ENCODE data around the gene KLHL21. TPM values are rescaled to one million over a fixed set of nuclear protein-coding genes. Genes with fewer than 3 reads are reported as not detected.
"Not testable (repeated sequence)": the region's sequence is repeated elsewhere in the genome, so short reads cannot be mapped to it uniquely, and the experiment has no call there.

The KLHL21 gene
- total RNA-seq, 6 donors from 2014 or later, result 26.4 to 66.0 (median 39.7) TPM

- no peak overlapping the region for H3K4me3 ChIP-seq
- TF ChIP-seq CTCF (IDR thresholded peaks at IDR 0.05), result no peak
- TF ChIP-seq POLR2AphosphoS5 (IDR thresholded peaks at IDR 0.05), result no peak
- TF ChIP-seq POLR2A (IDR thresholded peaks at IDR 0.05), result no peak
- 66 to 76% methylated on average over 12 of the region's 12 CpGs for WGBS, 2 donors
- ATAC-seq (ENCODE audit: low FRiP score in 2 of 2) (no peak), DNase-seq (peak in 1 of 2 donors; percentile 77)
- no peaks in the 10 kb centered on the region for H3K27me3 ChIP-seq
- H3K36me3 ChIP-seq, result no peaks in the 10 kb centered on the region
- H3K9me3 ChIP-seq, result peaks cover 0 to 7% (median 6%) of the 10 kb centered on the region in 4 donors
- H3K27ac ChIP-seq, result no peak overlapping the region
- no peaks in the 10 kb centered on the region for H3K4me1 ChIP-seq
These were observed 29.9 kb downstream of the KLHL21 start for GRCh38 chr1:6572653-6573383.

- no peak for ATAC-seq (ENCODE audit: low FRiP score in 2 of 2)
- no peak for TF ChIP-seq POLR2AphosphoS5 (IDR thresholded peaks at IDR 0.05)
- no peak for TF ChIP-seq EP300 (IDR thresholded peaks at IDR 0.05)
- TF ChIP-seq CTCF (IDR thresholded peaks at IDR 0.05), result no peak
- no peak for TF ChIP-seq POLR2A (IDR thresholded peaks at IDR 0.05)
- Histone ChIP-seq H3K27me3 (no peaks in the 10 kb centered on the region), H3K27ac (no peak overlapping the region), H3K9me3 (peaks cover 0 to 7% (median 6%) of the 10 kb centered on the region in 4 donors), H3K4me3 (no peak overlapping the region), H3K4me1 (no peaks in the 10 kb centered on the region), H3K36me3 (no peaks in the 10 kb centered on the region)
- DNase-seq, result no peak
- WGBS, 2 donors, result 17 to 75% methylated on average over 2 to 5 of the region's 5 CpGs
These were observed 31.7 kb downstream of the KLHL21 start for GRCh38 chr1:6570987-6571386.

GRCh38 chr1:6570100-6570499 lies 32.6 kb downstream of the KLHL21 start:
- Histone ChIP-seq H3K9me3 (peaks cover 0 to 7% (median 6%) of the 10 kb centered on the region in 4 donors), H3K36me3 (no peaks in the 10 kb centered on the region), H3K4me3 (no peak overlapping the region), H3K27me3 (no peaks in the 10 kb centered on the region), H3K4me1 (no peaks in the 10 kb centered on the region), H3K27ac (no peak overlapping the region)
- TF ChIP-seq POLR2AphosphoS5 (IDR thresholded peaks at IDR 0.05) (no peak), CTCF (IDR thresholded peaks at IDR 0.05) (no peak), EP300 (IDR thresholded peaks at IDR 0.05) (no peak), POLR2A (IDR thresholded peaks at IDR 0.05) (no peak)
- DNase-seq (no peak), ATAC-seq (ENCODE audit: low FRiP score in 2 of 2) (no peak)
- 64 to 78% methylated on average over 3 of the region's 3 CpGs for WGBS, 2 donors

GRCh38 chr1:6569033-6569432 lies 33.6 kb downstream of the KLHL21 start:
- Histone ChIP-seq H3K36me3 (no peaks in the 10 kb centered on the region), H3K27me3 (no peaks in the 10 kb centered on the region), H3K9me3 (peaks cover 0 to 7% (median 6%) of the 10 kb centered on the region in 4 donors), H3K27ac (no peak overlapping the region), H3K4me1 (no peaks in the 10 kb centered on the region), H3K4me3 (no peak overlapping the region)
- 89 to 95% methylated on average over 11 of the region's 11 CpGs for WGBS, 2 donors
- DNase-seq (no peak), ATAC-seq (ENCODE audit: low FRiP score in 2 of 2) (no peak)
- no peak for TF ChIP-seq POLR2AphosphoS5 (IDR thresholded peaks at IDR 0.05)
- no peak for TF ChIP-seq POLR2A (IDR thresholded peaks at IDR 0.05)
- TF ChIP-seq CTCF (IDR thresholded peaks at IDR 0.05), result no peak
- TF ChIP-seq EP300 (IDR thresholded peaks at IDR 0.05), result no peak

GRCh38 chr1:6560267-6560666 lies 42.4 kb downstream of the KLHL21 start:
- TF ChIP-seq POLR2AphosphoS5 (IDR thresholded peaks at IDR 0.05) (no peak), EP300 (IDR thresholded peaks at IDR 0.05) (no peak), POLR2A (IDR thresholded peaks at IDR 0.05) (no peak), CTCF (IDR thresholded peaks at IDR 0.05) (no peak)
- DNase-seq, result no peak
- no peak overlapping the region for H3K27ac ChIP-seq
- WGBS, 2 donors, result 74 to 80% methylated on average over 9 of the region's 9 CpGs
- H3K4me1 ChIP-seq, result peaks cover 0 to 3% (median under 1%) of the 10 kb centered on the region in 4 donors
- no peaks in the 10 kb centered on the region for H3K27me3 ChIP-seq
- no peak overlapping the region for H3K4me3 ChIP-seq
- no peaks in the 10 kb centered on the region for H3K9me3 ChIP-seq
- no peak for ATAC-seq (ENCODE audit: low FRiP score in 2 of 2)
- no peaks in the 10 kb centered on the region for H3K36me3 ChIP-seq

GRCh38 chr1:6559161-6559560 lies 43.5 kb downstream of the KLHL21 start:
- not testable (repeated sequence) for H3K9me3 ChIP-seq; H3K4me3 ChIP-seq; ATAC-seq (ENCODE audit: low FRiP score in 2 of 2); H3K27ac ChIP-seq; H3K36me3 ChIP-seq; DNase-seq; H3K27me3 ChIP-seq; H3K4me1 ChIP-seq
- 91% methylated on average over 11 of the region's 11 CpGs for WGBS, 2 donors

All from upper lobe of left lung (tissue), 6 donors.